Activated CD4-positive, alpha-beta memory T cell treated with anti-CD3 and anti-CD28 coated beads, Interleukin-2, amount 10 ng/mL, durations not matched to agents 7 days and 5 days (primary cell): ENCODE data around the gene TPTE2. TPM values are rescaled to one million over a fixed set of nuclear protein-coding genes. Genes with fewer than 3 reads are reported as not detected.
"Not testable (repeated sequence)": the region's sequence is repeated elsewhere in the genome, so short reads cannot be mapped to it uniquely, and the experiment has no call there.

Experiments used
- CTCF ChIA-PET: fragments of 350-600 bp; sonication (Branson Sonifier 250); formaldehyde crosslinking; loops from one replicate; lab custom pipeline; 2021; ENCODE audit warnings: antibody characterized with exemption, inconsistent platforms; lab: Charles Lee
- POLR2A ChIA-PET: fragments of 350-600 bp; sonication (Branson Sonifier 250); formaldehyde crosslinking; loops from one replicate; lab custom pipeline; 2021; ENCODE audit warnings: antibody characterized with exemption; lab: Charles Lee
- DNase-seq: peaks from one replicate; pipeline ENCODE4 v3.0.0-alpha.2; 2020
- H3K27ac Mint-ChIP-seq: one replicate; pipeline ENCODE4 v1.8.0; 2021; ENCODE audit warnings: mild to moderate bottlenecking, mixed read lengths
- H3K27me3 Mint-ChIP-seq: one replicate; pipeline ENCODE4 v1.8.0; 2021; ENCODE audit warnings: mixed read lengths
- H3K36me3 Mint-ChIP-seq: one replicate; pipeline ENCODE4 v1.8.0; 2021; ENCODE audit warnings: low read depth, mixed read lengths
- H3K4me1 Mint-ChIP-seq: one replicate; pipeline ENCODE4 v1.8.0; 2021; ENCODE audit warnings: mixed read lengths
- H3K4me3 Mint-ChIP-seq: one replicate; pipeline ENCODE4 v1.8.0; 2021; ENCODE audit warnings: mild to moderate bottlenecking, mixed read lengths
- H3K9me3 Mint-ChIP-seq: one replicate; pipeline ENCODE4 v1.8.0; 2021; ENCODE audit warnings: mixed read lengths
- total RNA-seq, 2 experiments: library from RNA; stranded (reverse); gene quantifications; one replicate each; pipeline ENCODE4 v1.2.3, GENCODE V29; 2021

Gene TPTE2
- total RNA-seq, 2 experiments from 2014 or later: 0.18 to 0.30 TPM

- H3K27ac Mint-ChIP-seq: no peak overlapping the region
- CTCF ChIA-PET: interaction anchor here (1.3 kb wide), 1 partner anchor 42 kb away, joined by 3 read pairs; no protein-coding TSS in a partner anchor
- POLR2A ChIA-PET: no interaction called here
- H3K36me3 Mint-ChIP-seq: peaks cover 3% of the 10 kb centered on the region
- peaks cover 4% of the 10 kb centered on the region for H3K27me3 Mint-ChIP-seq
- no peaks in the 10 kb centered on the region for H3K9me3 Mint-ChIP-seq
- H3K4me1 Mint-ChIP-seq: peaks cover 23% of the 10 kb centered on the region
- DNase-seq: no peak
- H3K4me3 Mint-ChIP-seq: no peak overlapping the region
These were observed 29.1 kb upstream of the TPTE2 start for GRCh38 chr13:19590423-19590822.

DNA sequence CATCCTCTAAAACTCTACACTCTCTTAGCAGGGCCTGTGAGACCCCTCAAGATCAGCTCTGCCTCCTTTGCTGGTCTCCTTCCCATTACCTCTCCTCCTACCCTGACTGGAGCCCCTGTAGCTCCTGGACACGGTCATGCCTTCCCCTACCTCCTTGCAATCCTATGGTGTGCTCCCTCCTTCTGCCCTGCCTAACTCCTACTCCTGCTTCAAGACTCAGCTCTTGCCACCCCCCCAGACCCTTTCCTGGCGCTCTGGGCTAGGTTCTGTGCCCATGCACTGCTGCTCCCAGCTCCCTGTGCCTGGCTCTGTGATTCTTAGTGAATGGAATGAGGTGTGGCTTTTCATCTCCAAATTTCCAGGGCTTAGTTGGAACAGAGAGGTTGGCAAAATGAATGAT is 28.0 kb upstream of the TPTE2 start:
- ChIA-PET CTCF (interaction anchor here (0.7 to 1.3 kb wide), 2 partner anchors 44 to 1142 kb away, joined by 3 to 4 read pairs; no protein-coding TSS in a partner anchor), POLR2A (no interaction called here)
- Mint-ChIP-seq H3K27ac (no peak overlapping the region), H3K9me3 (no peaks in the 10 kb centered on the region), H3K4me3 (no peak overlapping the region), H3K27me3 (peaks cover 2% of the 10 kb centered on the region), H3K4me1 (peaks cover 23% of the 10 kb centered on the region), H3K36me3 (peaks cover 3% of the 10 kb centered on the region)
- DNase-seq: no peak

DNA sequence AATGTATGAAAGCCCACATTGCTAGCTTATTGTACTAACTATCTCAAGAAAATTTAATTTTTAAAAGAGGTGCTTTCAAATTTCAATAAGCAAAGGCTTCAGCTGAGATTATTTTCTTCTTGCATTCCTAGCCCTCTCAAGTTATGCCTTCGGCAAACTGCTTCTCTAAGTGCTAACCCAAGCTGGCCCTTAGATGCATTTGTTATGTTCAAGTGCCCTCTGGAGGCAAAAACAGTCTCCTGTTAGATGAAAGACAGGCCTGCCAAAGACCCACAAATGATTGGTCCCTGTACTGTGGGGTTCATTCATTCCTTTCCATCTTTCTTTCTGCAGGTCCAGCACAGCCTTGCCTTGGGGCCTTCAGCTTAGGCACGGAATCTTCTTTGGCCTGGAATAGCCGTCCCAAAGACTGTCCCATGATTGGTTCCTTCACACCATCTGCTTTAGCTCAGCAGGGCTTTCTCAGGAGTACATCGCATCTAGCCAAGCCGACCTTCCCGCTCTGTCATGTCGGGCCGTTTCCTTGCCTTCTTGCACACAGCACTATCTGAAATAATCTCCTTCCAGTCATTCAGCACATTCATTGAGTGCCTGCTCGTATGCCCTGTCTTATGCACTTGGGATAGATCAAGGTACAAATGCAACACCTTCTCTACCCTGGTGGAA is 26.4 kb upstream of the TPTE2 start:
- no peaks in the 10 kb centered on the region for H3K9me3 Mint-ChIP-seq
- ChIA-PET POLR2A (interaction anchor here (1.1 kb wide), 1 partner anchor 45 kb away, joined by 3 read pairs; no protein-coding TSS in a partner anchor), CTCF (interaction anchor here (0.7 to 1.6 kb wide), 6 partner anchors 11 to 434 kb away, joined by 3 to 6 read pairs (median 3); no protein-coding TSS in a partner anchor)
- H3K4me1 Mint-ChIP-seq: peaks cover 23% of the 10 kb centered on the region
- peak overlapping the region; percentile 83 for H3K27ac Mint-ChIP-seq
- H3K27me3 Mint-ChIP-seq: peaks cover 8% of the 10 kb centered on the region
- DNase-seq: peak; percentile 39
- H3K4me3 Mint-ChIP-seq: peak overlapping the region; percentile 65
- peaks cover 3% of the 10 kb centered on the region for H3K36me3 Mint-ChIP-seq

DNA sequence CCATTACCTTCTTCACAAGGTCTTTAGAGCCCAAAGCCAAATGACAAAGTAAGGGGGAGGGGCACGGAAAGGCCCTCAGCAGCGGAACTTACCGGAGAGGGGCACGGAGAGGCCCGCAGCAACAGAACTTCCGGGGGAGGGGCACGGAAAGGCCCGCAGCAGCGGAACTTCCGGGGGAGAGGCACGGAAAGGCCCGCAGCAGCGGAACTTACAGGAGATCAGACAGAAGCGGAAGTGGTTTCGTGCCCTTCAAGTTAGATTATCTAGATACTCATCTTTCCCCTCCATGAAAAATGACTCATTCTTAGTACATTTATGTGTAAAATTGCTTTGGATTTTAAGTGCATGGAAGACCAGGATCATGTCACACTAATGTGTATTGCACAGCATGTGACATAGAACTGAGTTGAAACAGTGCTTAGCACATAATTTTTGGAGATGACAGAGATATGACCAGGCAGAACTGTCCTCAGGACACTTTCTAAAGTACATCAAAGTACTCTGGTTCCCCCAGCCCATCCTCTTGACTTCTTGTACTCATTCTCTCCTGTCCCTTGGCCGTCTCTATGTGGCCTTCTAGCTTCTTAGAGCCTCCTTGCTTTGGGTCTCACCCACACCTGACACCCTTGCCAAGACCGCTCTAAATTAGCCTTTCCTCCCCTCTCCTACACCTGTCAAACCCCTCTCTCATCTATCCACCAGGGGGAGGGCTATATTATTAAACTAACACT is 25.7 kb upstream of the TPTE2 start:
- peak; percentile 83 for DNase-seq
- peak overlapping the region; percentile 83 for H3K27ac Mint-ChIP-seq
- POLR2A ChIA-PET: interaction anchor here (0.7 to 1.1 kb wide), 2 partner anchors 46 kb away, joined by 3 read pairs; no protein-coding TSS in a partner anchor
- peak overlapping the region; percentile 65 for H3K4me3 Mint-ChIP-seq
- peaks cover 23% of the 10 kb centered on the region for H3K4me1 Mint-ChIP-seq
- peaks cover 3% of the 10 kb centered on the region for H3K36me3 Mint-ChIP-seq
- CTCF ChIA-PET: interaction anchor here (0.7 to 1.6 kb wide), 4 partner anchors 22 to 433 kb away, joined by 3 to 6 read pairs (median 3); no protein-coding TSS in a partner anchor
- H3K27me3 Mint-ChIP-seq: peaks cover 10% of the 10 kb centered on the region
- H3K9me3 Mint-ChIP-seq: no peaks in the 10 kb centered on the region

DNA sequence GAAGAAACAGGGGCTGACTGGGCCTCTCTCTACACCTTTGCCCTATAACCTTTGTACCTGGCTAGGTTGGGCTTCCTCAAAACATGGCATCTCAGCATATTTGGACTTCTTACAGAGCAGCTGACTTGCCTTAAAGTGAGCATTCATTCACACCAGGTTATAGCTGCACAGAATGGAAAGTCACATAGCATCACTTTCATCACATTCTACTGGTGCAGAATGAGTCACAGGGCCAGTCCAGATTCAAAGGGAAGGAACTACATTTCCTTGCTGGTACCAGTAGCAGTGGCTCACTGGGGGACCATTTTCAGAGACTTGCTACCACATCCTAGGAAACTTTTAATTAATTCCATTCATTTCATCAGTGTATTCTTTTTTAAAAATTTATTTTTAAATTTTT is 20.3 kb upstream of the TPTE2 start:
- Mint-ChIP-seq H3K9me3 (peaks cover 4% of the 10 kb centered on the region), H3K36me3 (peaks cover 3% of the 10 kb centered on the region), H3K4me3 (no peak overlapping the region), H3K27me3 (peaks cover 15% of the 10 kb centered on the region), H3K4me1 (peaks cover 8% of the 10 kb centered on the region), H3K27ac (no peak overlapping the region)
- CTCF ChIA-PET: no interaction called here
- DNase-seq: no peak
- POLR2A ChIA-PET: no interaction called here

DNA sequence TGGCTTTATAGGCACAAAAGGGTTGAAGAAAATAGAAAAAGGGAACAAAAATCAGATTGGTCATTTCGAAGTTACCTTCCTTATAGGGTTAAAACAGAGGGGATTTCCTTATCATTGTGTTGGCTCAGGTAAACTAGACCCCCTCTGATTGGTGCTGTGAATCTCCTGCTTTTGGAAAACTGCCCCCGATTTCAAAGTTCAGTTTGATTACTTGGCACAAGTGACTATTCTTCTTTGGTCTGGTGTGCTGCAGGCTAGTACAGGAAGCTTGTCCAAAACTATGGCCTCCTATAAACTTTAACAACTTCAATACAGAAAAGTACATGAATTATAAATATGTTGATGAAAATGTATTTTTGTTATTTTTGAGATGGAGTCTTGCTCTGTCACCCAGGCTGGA is 13.9 kb upstream of the TPTE2 start:
- DNase-seq: no peak
- no peaks in the 10 kb centered on the region for H3K4me1 Mint-ChIP-seq
- H3K9me3 Mint-ChIP-seq: peaks cover 4% of the 10 kb centered on the region
- no peaks in the 10 kb centered on the region for H3K36me3 Mint-ChIP-seq
- no peak overlapping the region for H3K27ac Mint-ChIP-seq
- peaks cover 3% of the 10 kb centered on the region for H3K27me3 Mint-ChIP-seq
- ChIA-PET POLR2A (no interaction called here), CTCF (no interaction called here)
- no peak overlapping the region for H3K4me3 Mint-ChIP-seq

DNA sequence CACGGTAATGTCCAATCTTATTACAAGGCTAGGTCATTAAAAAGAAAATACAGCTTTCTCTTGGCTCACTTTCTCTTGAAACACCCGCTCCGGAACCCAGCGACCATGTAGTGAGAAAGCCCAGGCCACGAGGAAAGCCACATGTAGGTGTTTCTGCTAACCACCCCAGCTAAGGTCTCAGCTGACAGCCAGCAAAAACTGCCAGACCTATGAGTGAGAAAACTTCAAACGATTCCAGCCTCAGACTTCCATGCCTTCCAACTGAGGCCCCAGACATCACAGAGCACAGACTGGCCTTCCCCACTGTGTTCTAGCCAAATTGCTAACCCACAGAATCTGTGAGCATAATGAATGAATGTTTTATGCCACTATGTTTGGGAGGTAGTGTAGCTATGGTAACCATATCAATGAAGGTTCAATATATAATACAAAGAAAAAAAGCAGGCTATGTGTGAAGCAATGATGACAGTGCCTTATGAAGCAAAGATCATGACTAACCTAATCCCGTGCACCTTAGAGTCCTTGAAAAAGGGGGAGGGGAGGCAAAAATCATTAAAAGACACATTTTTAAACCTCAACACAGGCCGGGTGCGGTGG is 11.9 kb upstream of the TPTE2 start:
- CTCF ChIA-PET: no interaction called here
- H3K4me3 Mint-ChIP-seq: no peak overlapping the region
- POLR2A ChIA-PET: no interaction called here
- H3K4me1 Mint-ChIP-seq: no peaks in the 10 kb centered on the region
- H3K27me3 Mint-ChIP-seq: peaks cover 4% of the 10 kb centered on the region
- H3K27ac Mint-ChIP-seq: no peak overlapping the region
- no peaks in the 10 kb centered on the region for H3K36me3 Mint-ChIP-seq
- DNase-seq: no peak
- no peaks in the 10 kb centered on the region for H3K9me3 Mint-ChIP-seq

GRCh38 chr13:19572280-19572679 is 10.9 kb upstream of the TPTE2 start:
- POLR2A ChIA-PET: no interaction called here
- CTCF ChIA-PET: interaction anchor here (0.8 kb wide), 1 partner anchor 15 kb away, joined by 3 read pairs; no protein-coding TSS in a partner anchor
- no peak overlapping the region for H3K27ac Mint-ChIP-seq

GRCh38 chr13:19567820-19568534 is 6.6 kb upstream of the TPTE2 start:
- CTCF ChIA-PET: no interaction called here
- no peak for DNase-seq

More at GRCh38 chr13:19572280-19572679, 10.9 kb upstream of the TPTE2 start:
- H3K9me3 Mint-ChIP-seq: no peaks in the 10 kb centered on the region
- DNase-seq: no peak
- peaks cover 4% of the 10 kb centered on the region for H3K27me3 Mint-ChIP-seq
- H3K4me3 Mint-ChIP-seq: no peak overlapping the region
- no peaks in the 10 kb centered on the region for H3K4me1 Mint-ChIP-seq
- no peaks in the 10 kb centered on the region for H3K36me3 Mint-ChIP-seq

DNA sequence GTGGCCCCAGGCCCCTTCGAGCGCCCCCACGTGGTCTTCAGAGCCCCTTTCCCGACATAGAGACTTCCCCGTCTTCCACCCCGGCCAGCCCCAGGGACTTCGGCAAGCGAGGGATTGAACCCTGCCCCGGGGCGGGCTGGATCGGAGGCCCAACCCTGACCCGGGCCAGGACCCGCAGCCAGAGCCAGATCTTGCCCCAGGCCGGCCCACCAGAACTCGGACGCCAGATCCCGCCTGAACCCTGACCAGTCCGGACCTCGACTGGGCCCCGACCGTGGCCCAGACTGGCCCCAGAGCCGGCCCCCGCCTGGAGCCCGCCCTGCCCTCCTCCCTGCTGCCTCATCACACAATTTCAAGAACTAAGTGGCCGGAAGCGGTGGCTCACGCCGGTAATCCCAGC is 253 bp upstream of the TPTE2 start:
- no peaks in the 10 kb centered on the region for H3K4me1 Mint-ChIP-seq
- H3K36me3 Mint-ChIP-seq: no peaks in the 10 kb centered on the region
- H3K27me3 Mint-ChIP-seq: no peaks in the 10 kb centered on the region
- H3K4me3 Mint-ChIP-seq: no peak overlapping the region
- H3K27ac Mint-ChIP-seq: no peak overlapping the region
- peaks cover 3% of the 10 kb centered on the region for H3K9me3 Mint-ChIP-seq
- no peak for DNase-seq
- ChIA-PET CTCF (no interaction called here), POLR2A (no interaction called here)

More at GRCh38 chr13:19567820-19568534, 6.6 kb upstream of the TPTE2 start:
- Mint-ChIP-seq H3K9me3 (no peaks in the 10 kb centered on the region), H3K4me1 (peaks cover 1% of the 10 kb centered on the region), H3K36me3 (no peaks in the 10 kb centered on the region), H3K4me3 (no peak overlapping the region), H3K27ac (no peak overlapping the region), H3K27me3 (peaks cover 4% of the 10 kb centered on the region)
- POLR2A ChIA-PET: no interaction called here

DNA sequence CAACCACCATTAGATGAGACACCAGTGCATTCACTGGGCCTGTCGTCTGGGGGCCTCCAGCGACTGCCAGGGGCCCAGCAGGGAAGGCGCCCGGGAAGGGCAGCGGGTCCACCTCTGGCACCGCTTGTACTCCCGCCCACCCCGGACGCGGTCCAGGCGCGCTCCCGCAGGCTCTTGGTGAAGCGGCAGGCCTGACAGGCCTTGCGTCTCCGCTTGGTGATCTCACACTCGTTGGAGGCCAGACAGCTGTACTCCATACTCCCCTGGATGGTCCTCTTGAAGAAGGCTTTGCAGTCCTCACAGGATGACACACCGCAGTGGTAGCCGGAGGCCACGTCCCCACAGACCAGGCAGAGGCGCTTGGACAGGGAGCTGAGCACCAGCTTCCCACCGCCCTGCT is 660 bp downstream of the TPTE2 start:
- POLR2A ChIA-PET, H3K4me1 Mint-ChIP-seq, CTCF ChIA-PET, H3K27ac Mint-ChIP-seq, H3K36me3 Mint-ChIP-seq, H3K27me3 Mint-ChIP-seq, H3K4me3 Mint-ChIP-seq, H3K9me3 Mint-ChIP-seq, DNase-seq: not testable (repeated sequence)

DNA sequence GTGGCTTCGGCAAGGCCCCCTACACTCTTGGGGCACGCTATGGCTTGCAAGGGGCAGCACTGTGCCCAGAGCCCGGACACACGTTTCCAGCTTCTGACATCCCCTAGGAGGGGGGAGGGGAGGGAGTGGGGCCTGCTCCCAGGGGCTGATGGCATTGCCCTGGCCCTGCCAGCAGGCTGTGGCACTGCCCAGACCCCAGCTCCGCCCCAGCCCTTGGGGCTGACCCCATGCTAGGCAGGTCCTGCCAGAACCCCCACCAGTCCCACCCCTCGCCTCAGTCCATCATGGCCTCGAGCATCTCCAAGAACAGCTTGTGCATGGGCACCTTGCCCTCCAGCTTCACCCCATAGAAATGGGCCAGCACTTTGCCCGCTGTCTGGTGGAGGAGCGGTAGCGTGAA is 1.6 kb downstream of the TPTE2 start:
- H3K4me1 Mint-ChIP-seq, H3K4me3 Mint-ChIP-seq, H3K9me3 Mint-ChIP-seq, H3K36me3 Mint-ChIP-seq, DNase-seq, POLR2A ChIA-PET, H3K27me3 Mint-ChIP-seq, H3K27ac Mint-ChIP-seq, CTCF ChIA-PET: not testable (repeated sequence)
